ENCODE results near the gene AGAP1.

DNA sequence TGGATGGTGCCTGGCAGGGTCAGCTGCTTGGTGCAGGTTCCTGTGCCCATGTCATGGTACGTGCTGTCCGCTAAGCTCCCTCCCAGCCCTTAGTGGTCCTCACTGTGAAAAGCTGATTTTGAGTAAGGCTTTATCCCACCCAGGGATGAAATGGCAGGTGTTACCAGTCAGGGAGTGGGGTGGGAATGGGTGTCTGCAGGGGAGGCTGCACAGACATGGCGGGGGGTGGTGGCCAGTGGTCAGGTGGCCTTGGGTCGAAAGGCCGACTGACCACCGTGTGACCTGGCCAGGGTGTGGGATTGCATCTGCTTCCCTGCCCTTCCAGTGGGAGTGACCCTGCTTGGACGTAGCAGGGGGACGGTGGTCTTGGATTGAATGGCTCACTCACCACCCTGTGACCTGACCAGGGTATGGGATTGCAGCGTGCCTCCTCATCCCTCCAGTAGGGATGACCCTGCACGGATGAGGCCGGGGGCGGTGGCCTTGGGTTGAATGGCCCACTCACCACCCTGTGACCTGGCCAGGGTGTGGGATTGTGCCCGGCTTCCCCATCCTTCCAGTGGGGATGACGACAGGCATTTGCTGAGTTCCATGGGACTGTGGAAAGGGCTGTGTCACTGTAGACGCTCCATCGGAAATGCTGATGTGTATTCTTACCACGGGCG, 29.8 kb downstream of the AGAP1 start:
- TF ChIP-seq POLR2AphosphoS5 (IDR thresholded peaks at IDR 0.05; ENCODE audit: low read depth, low read length) = no peak
- TF ChIP-seq POLR2A (IDR thresholded peaks at IDR 0.05; ENCODE audit: low read depth, low read length) = no peak
- no peak for TF ChIP-seq TAF1 (IDR thresholded peaks at IDR 0.05; ENCODE audit: borderline replicate concordance, low read depth, low read length)

All from GM12892 (cell line).